GM04503 (cell line): ENCODE data around the gene DNM3.

ENCODE experiments used
- DNase-seq: peaks from one replicate; pipeline ENCODE4 v3.0.0-alpha.2; 2012; ENCODE audit warnings: low read depth

DNM3 gene

DNA sequence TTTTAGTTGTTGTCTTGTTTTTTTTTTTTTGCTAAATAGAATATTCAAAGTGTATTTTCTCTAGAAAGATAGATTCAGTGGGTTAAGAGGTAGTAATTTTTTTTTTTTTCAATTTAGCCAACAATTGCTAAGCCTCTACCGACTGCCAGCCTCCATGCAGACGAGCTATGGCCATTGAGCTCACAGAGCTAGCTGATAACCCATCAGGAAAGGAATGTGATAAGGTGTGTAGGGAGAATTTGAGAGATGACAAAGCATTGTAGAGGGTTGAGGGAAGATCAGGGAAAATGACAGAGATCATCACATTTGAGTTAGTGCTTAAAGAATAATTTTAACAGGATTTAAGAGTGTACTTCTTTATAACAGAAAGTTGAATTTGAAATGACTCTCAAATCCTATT is 30.6 kb downstream of the DNM3 start:
- DNase-seq: no peak

DNA sequence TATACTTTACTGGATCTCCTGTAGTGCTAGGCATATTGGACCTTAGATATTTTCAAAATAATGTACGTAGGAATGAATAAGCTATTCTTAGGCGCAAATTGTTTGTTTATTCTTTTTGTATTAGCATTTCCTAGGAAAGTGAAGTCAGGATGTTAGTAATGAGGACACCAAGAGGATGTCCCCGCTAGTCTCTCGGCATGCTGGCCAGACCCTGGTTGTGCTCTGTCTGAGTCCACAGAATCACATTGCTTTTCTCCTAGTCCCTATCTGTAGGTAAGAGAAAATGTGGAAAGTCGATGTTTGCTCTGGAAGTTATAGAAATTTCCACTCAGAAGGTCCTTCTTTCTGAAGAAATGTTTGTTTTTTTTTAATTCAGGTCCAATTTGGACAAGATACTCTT is 31.1 kb downstream of the DNM3 start:
- no peak for DNase-seq

DNA sequence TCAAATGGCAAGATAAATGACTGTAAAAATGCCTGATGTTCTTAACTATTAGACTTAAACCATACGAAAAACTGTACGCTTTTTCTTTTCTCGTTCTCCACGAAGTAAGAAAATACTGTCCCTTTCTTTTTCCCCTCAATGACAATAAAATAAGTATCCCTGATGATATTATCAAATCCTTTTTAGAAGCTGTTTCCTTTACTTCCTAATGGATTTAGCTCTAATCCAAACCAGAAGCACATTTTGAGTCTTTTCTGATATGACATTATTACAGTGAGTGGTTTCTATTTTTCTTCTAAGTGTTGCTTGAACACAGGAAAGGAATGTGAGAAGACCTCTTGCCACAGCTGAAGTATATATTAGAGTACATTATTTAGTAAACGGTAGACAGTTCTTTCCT is 32.4 kb downstream of the DNM3 start:
- DNase-seq: no peak

DNA sequence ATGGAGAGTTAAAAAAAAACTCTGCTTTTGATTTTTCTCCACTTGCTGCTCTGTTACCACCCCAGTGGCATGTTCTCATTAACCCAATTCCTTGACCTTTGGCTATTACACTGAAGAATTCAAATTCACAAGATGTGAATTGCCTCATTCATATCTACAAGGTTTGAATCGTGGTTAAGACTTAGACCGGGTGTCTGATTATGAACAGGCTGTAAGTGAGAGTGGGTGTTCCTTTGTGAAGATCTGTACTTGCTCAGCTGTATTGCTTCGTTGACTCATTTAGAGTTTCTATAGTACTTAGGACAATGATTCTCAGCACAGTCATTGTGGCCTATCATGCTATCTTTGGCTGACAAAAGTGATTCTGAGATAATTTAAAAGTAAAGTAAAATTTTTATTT is 36.4 kb downstream of the DNM3 start:
- no peak for DNase-seq

DNA sequence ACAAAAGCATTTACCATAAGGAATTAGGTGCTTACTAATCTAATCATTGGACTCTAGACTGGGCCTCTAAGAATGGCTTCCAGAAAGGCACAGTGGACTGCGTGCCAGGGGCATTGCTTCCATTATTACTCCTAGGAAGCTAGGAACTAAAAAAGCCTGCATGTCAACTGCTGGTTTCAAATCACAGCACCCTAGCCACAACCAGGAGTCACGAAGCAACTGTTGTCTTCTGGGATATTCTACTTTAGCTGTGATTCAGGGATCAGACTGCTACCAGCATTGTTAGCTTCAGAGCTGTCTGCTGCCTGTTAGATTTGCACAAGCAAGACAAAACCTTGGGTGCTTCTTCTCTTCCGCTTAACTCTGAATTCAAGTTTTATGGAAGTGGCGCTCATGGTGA is 38.3 kb downstream of the DNM3 start:
- no peak for DNase-seq

DNA sequence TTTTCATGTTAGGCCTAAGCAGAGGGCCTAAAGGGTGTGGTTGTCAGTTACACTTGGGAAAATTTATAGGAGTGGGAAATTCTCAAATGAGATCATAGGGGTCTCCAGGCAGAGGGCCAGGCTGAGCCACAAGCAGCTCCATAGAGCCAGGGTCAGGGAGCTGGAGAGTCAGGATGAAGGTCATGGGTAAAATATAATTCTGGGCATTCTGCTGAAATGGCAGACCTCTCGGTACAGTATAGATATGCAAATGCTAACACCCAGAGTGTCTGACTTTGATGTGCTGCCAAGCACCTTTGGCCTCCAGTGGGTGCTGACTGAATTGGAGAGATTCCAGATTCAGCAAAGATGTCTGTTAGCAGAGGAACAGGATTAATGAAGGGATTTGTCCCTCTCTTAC is 40.1 kb downstream of the DNM3 start:
- no peak for DNase-seq

DNA sequence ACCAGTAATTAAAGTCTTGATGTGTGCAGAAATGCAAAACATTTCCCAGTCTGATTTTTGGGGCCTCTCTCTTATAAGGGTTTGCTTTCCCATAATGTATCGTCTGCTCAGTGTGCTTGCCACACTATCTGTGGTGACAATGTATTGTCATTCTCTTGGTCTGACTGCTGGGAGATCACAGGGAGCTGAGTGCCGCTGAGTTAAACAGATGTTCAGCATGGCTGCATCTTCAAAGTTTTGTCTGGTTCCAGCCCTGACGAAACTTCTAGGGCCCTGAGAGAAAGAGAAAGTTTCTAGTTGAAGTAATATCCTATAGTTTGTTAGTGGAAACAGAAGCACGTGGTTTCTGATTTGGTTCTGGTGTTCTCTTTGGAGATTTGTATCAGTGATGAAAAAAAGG is 42.6 kb downstream of the DNM3 start:
- DNase-seq: no peak

DNA sequence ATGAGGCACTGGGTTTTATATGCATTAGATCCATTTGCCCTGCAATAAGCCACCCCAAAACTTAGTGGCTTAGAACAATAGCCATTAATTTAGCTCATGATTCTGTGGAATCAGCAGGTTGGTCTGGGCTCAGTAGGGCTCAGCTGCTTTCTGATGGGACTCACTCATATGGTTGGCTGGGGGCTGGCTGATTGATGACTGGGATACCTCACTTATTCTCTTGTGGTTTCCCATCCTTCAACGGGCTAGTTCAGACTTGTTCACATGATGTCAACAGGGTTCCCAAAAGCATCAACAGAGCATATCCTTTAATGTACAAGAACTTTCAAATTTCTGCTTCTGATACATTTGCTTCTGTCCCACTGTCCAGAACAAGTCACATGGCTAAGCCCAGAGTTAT is 43.2 kb downstream of the DNM3 start:
- no peak for DNase-seq

DNA sequence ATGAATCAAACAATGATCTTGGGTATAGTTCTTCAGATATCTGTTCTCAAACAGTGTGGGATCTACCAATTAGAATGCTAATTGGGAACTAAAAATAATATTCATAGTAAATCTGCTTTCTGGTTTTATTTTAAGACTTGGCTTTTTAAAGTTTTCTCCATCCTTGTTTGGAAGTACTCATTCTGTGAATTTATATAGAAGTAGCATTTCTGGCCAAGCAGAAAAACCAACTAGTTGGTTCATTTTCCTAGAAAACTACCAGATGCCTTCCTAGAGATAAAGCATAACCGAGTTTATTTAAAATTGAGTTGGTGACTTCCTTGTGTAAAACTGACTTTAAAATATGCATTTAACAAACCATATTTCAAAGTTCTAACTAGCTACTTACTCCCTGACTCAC is 48.8 kb downstream of the DNM3 start:
- DNase-seq: no peak

DNA sequence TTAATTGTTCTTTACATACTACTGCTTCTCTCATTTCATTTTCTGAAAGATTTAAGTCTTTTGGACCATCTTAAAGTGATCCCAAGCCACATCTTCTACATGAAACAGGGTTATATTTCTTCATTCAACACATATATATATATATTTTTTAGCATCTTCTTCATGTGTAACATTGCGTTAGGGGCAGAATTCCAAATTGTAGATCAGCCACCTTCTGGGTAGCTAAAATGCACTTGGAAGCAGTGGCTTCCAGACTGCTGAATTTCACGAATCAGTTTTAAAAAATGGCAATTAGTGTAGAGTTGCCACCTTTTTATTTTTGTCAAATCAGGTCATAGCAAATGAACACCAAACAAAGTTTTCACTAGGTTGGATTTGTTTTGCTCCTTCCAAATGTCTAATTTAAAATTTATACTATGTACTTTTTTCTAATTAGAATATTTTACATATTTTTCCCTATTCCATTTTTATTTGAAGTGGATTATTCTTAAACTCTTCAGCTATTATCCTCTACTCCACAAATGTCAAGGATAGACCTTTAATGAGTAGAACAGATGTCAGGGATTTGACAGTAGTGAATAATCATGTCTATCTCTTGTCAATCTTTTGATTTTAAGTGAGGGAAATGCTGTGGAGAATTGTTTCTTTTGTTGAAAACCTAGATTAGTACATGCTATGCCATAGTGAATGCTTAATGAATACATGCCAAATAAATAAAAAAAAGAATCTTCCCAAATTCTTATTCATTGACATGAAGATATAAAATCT is 55.8 kb downstream of the DNM3 start:
- DNase-seq: no peak

DNA sequence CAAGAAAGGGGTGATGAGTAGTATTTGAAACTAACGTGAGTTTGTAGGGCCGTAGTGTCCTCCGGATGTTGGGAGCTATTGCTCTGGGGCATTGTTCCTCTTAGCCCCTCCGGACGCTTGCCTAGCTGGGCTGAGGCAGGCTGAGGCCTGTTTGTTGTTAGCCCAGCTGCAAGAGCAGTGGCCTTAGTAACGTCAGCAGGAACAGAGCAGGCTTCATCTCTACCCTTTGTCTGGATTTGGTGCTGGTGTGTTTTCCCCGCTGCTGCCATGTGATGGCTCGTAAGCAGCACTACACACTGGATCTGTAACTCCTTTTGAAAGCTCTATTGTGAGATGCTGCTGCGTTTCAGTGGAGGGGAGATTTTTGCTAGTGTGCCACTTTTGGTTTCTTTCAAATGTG is 57.6 kb downstream of the DNM3 start:
- DNase-seq: no peak

DNA sequence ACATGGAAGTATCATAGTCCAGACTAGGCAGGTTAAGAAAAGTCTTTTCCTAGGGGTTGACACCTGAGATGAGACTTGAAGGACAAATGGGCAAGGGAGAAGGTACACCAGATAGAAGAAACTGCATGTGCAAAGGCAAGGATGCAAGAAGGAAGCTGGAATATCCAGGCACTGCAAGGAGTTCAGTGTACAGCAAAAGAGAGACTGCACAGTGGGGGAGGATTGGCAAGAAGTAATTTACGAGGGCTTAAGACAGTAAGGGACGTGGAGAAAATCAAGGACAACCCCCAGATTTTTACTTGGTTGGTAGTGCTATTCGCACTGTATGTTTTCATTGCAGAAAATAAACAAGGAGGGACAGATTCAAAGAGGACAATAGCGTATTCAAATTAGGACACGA is 58.5 kb downstream of the DNM3 start:
- no peak for DNase-seq

DNA sequence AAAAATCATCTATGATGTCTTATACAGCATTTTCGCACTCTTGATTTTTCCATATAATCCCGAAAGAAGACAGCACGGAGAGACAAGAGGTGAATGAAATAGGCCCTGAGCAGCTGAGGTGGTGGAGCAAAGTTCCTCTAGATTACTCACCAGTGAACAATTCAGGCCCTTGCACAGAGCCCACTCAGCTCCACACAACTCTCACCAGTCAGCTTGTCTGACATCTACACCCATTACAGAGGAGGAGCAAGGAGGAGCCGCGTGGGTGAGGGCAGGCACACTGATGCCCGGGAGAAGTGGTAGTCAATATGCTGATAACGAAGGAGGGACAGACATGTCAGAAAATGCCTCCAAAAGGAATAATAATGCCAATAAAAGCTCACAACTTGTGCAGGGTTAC is 59.9 kb downstream of the DNM3 start:
- no peak for DNase-seq

DNA sequence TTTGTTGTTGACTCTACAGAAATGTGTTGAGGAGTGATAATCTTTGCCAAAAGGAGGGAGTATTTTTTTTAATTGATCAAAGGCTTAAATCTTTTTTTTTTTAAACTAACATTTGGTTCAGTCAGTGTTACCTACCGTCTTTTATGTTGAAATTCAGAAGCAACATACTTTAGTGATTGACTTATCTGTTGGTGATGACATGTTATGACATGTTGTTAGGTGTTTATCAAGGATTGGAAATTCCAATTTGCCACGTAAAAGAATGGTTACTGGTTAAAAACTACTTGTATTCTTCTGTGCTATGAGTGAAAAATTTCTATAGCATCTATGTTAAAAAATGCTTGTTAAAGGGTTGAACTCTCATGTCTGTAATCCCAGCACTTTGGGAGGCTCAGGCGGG is 61.2 kb downstream of the DNM3 start:
- no peak for DNase-seq

DNA sequence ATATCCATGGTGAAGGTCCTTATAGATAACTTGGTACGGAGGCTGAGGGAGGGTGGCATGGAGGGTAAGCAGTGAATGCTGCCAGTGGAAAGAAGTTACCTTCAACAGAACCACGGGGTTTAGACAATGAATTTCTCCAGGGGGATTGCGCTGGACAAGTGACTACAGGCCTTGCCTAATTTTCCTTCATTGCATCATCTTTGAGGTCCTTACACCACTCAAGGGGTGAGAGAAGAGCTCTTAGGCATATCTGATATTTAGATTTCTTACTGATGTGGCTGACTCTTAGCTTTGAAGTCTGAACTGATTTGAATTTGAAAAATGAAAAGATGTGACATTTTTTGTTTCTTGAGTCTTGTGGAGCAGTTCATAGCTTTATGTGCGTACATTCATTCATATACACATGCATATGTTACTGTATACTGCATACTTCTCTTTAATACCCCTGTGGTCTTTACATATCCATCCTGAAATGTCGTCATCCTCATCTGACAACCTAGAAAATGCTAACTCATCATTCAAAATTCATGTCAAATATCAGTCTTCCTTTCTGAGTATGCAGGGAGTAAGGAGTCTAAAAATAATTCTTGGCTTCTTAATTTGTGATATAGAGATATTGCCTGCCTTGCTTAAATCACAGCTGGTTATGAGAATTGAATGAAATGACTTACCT is 63.6 kb downstream of the DNM3 start:
- no peak for DNase-seq

DNA sequence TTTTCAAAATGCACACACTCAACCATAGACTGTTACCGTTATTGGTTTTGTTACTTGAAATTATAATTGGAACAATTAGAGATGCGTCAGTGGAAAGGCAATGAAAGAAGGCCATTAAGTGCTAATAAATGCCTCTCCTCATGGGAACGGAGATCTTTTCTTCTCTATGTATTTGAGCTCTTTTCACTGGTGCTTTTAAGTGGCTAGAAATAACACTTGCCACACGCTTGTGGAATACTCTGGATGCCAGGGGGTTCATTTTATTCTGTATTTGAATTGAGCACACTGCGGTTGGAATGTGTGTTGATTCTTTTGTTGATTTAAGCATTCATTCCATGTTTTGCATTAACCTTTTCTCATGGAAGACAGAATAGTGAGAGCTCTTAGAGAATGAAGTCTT is 68.4 kb downstream of the DNM3 start:
- DNase-seq: no peak

DNA sequence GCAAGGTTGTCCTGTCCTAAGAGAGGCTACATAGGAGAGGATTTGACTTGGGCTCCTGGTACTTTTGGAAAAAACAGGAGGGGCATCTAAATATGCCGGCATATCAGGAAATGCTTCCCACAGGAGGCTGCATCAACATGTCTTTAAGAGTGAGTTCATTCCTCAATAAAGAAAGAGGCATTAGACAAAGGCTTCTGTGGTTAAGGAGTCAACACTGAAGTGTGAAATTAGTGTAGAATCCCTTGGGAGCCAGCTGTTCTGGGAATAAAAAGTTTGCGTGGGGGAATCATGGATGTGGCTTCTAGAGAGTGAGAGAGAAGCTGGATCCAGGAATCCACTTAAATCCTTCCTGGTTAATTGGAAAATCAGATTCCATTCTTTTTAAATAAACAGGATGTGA is 69.5 kb downstream of the DNM3 start:
- DNase-seq: no peak

DNA sequence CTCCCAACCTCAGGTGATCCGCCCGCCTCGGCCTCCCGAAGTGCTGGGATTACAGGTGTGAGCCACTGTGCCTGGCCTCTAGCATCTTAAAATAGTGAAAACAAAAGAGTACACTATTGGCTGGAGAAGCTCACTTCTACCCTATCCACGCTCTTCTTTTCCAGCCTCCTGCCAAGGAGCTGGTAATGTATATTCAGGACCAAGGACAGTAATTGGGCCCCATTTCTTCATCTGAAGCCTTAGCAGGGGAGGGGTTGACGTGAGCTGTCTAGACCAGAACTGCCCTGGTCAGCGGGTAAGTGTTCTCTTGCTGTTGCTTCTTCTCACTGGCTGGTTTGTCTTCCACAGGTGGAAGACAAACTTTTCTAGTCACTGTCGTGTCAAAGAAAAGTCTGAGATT is 70.2 kb downstream of the DNM3 start:
- DNase-seq: no peak

DNA sequence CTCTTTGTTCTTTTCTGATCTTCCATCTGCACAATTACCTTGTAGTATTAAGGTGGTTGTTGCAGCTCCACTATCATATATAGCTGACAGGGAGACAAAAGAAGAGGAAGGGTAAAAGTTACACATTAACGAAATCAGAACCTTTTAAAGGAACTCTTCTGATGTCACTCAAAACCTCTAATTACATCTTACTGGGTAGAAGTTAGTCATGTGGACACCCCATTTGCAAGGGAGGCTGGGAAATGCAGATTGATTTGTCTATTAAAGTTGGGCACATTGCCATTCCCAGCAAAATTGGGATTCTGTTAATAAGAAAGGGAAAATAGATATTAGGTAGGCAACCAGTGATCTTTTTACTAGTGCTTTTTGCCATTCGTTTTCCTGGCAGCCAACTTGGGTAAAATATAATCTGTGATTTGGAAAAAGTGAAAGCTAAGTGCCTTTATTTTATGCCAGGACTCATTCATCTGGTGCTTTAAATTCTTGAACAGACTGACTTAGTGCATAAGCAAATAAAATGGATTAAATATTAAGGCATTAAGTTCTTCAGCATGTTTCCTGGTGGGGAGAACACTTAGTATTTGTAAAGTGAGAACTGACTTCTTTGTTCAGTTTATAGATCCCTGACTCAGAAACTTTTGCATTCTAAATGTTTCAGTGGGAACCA is 71.3 kb downstream of the DNM3 start:
- no peak for DNase-seq

DNA sequence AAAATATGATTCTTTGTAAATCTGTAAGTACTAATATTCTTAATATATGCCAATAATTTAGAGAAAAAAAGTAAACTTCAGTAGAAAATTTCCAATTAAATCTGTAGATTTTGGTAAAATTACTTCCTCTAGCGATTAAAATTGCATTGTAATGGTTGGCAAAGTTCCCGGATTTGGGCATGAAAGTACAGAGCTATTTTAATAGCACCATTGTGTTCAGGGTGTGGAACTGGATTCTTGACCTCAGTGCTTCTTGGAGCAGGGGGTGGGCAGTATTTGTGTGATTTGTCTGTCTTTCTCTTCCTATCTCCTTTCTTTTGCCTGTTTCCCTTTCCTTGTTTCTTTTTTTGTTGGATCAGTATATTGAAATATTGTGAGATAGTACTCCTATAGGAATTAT is 72.1 kb downstream of the DNM3 start:
- no peak for DNase-seq

DNA sequence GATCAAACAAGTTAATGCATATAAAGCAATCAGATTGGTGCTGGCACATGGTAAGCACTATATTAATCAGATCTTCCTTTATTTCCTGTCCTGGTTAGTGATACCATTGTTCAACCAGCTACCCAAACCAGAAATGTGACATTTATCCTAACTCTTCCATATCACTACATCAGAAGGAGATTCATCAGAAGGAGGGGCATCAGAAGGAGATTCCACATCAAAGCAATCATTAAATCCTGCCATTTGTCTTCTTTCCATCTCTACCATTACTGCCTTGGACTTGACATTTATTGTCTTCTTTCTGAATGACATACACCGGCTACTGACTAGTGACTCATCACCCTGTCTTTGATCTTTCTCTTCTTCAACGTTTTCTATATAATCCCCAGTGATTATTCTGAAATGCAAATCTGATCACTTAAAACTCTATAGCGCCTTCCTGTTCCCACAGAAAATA is 75.0 kb downstream of the DNM3 start:
- no peak for DNase-seq

DNA sequence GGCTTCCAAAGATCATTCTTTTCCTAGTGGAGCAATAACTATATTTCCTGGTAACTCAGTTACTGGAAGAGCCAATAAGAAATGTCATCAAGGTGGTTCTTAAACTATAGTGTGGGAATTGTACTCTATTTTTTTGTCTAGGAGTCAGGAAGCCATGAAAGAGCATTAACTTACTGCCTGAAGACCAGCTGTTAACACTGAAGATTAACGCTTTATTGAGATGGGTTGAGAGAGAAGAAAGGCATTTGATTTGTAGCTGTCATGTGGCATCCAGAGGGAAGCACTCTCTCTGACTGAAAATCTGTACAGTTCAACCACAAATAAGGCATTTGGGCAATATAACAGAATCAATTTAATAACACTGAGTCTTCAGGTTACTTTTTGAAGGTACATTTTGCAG is 76.0 kb downstream of the DNM3 start:
- DNase-seq: no peak
